GM13977 (cell line): ENCODE measurements around the gene RORB.

ENCODE experiments used
- DNase-seq: peaks from one replicate; pipeline ENCODE4 v3.0.0; 2012; ENCODE audit warnings: low spot score
- CTCF ChIP-seq: IDR thresholded peaks from 2 replicates; pipeline ENCODE4 v1.5.1; 2012; ENCODE audit warnings: mild to moderate bottlenecking, control low read depth; ENCODE audit not compliant: insufficient read depth; ENCODE audit errors: extremely low read depth, missing control alignments
- in situ Hi-C: fragments of 300-500 bp; cut with MboI; formaldehyde crosslinking; loops from one replicate; pipeline ENCODE4 v1.12.0; 2022; ENCODE audit warnings: low sequenced_read_pairs, low pct_unique_long_range_greater_than_20kb, mixed read lengths, inconsistent platforms; ENCODE audit not compliant: unreplicated experiment

Gene RORB

DNA sequence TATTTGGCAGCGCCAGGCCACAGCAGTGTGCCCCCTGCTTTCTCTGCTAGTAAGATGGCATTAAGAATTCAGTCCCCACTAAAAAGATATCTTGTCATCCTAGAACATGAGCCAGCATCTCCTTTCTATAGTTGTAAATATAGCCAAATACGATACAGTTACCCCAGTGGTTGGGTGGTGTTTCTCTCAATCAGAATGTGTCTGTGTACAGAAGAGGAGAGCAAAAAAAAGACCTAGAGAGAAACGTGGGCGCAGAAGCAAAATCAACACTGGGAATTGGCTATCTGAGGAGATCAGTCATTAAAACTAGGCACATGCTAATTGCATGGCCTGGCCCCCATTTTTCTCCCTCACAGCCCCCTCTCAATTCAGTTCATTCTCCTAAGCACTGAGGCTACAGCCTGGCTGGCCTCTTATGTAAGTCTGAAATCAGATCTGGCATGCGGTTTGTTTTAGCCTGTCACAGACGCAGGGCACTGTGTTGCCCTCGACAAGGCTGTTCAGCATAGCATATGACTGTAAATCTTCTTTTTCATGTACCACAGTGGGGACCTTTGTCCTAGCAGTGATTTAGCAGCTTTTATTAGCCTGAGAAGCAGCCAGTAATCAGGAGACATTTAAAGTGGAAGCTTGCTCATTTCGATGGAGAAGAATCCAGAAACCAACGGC, 57.8 kb downstream of the RORB start:
- TF ChIP-seq CTCF: no peak
- in situ Hi-C loops: loop anchor here (25.0 kb wide), 1 partner anchor 1368 kb away; no protein-coding TSS in a partner anchor
- no peak for DNase-seq

GRCh38 chr9:74555565-74555964, 58.4 kb downstream of the RORB start:
- no peak for DNase-seq
- in situ Hi-C loops: loop anchor here (25.0 kb wide), 1 partner anchor 1368 kb away; no protein-coding TSS in a partner anchor
- no peak for TF ChIP-seq CTCF

GRCh38 chr9:74556685-74557084, 59.5 kb downstream of the RORB start:
- in situ Hi-C loops: loop anchor here (25.0 kb wide), 1 partner anchor 1369 kb away; no protein-coding TSS in a partner anchor
- peak; percentile 10 for DNase-seq

DNA sequence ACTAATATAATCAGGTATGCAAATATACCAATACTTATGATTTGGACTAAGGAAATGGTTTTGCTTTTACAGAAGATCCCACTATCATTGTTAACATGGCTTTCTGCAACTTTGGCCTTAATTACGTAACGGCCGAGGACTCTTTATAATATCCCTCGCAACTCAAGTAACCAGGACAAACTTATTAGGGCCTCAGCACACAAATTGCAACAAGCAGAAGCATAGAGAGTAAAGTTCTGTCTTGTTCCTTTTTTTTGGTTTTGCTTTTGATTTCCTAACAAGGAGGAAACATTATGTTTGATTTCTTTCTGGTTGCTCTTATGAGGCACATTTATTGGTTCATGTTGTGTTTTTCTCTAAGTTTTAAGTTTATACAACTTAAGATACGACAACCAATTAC, 60.4 kb downstream of the RORB start:
- in situ Hi-C loops: loop anchor here (25.0 kb wide), 1 partner anchor 1370 kb away; no protein-coding TSS in a partner anchor
- no peak for TF ChIP-seq CTCF
- no peak for DNase-seq

More at GRCh38 chr9:74556685-74557084, 59.5 kb downstream of the RORB start:
- no peak for TF ChIP-seq CTCF

DNA sequence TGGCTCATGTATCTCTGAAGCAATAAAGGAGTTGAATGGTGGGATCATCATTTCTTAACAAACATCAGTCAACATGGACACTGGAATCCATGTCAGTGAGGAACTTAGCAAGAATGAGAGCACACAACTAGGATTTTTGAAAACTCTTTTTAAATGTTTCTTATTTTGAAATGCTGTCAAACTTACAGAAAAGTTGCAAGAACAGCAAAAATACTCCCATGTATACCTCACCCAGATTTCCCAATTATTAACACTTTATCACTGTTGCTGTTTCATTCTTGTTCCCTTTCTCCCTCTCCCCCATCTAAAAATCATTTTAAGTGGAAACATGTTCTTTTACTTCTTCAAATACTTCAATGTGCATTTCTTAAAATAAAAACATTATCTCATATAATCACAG, 65.5 kb downstream of the RORB start:
- in situ Hi-C loops: loop anchor here (25.0 kb wide), 1 partner anchor 1375 kb away; no protein-coding TSS in a partner anchor
- DNase-seq: no peak

GRCh38 chr9:74570879-74571512, 73.9 kb downstream of the RORB start:
- in situ Hi-C loops: loop anchor here (25.0 kb wide), 1 partner anchor 1384 kb away; no protein-coding TSS in a partner anchor
- DNase-seq: peak; percentile 11
- TF ChIP-seq CTCF: peak; percentile 76

More for the DNA sequence above, 65.5 kb downstream of the RORB start:
- no peak for TF ChIP-seq CTCF
